Neutrophil (primary cell): ENCODE data around the gene CROCC.

Experiments
- H3K27ac ChIP-seq: fragments of 200-600 bp; sonication (generic); 2 replicates; pipeline ENCODE4 v1.5.1; 2016; ENCODE audit warnings: mild to moderate bottlenecking, moderate library complexity
- H3K27me3 ChIP-seq: fragments of 200-600 bp; sonication (generic); 2 replicates; pipeline ENCODE4 v1.6.0; 2016; ENCODE audit warnings: mild to moderate bottlenecking
- H3K36me3 ChIP-seq: fragments of 200-600 bp; sonication (generic); 2 replicates; pipeline ENCODE4 v1.5.1; 2017
- H3K4me1 ChIP-seq, 2 experiments: fragments of 200-600 bp in 1 of 2; sonication (generic) in 1 of 2; 1 replicate in 1 of 2; 2 replicates in 1 of 2; pipeline versions ENCODE4 v1.5.1 to v1.6.1; 2013 to 2016; ENCODE audit warnings: low read depth in 1 of 2, low read length in 1 of 2, mild to moderate bottlenecking in 1 of 2, moderate library complexity in 1 of 2; ENCODE audit not compliant: control insufficient read depth in 1 of 2, insufficient read depth in 1 of 2
- H3K4me3 ChIP-seq, 2 experiments: fragments of 200-600 bp in 1 of 2; sonication (generic) in 1 of 2; 1 replicate in 1 of 2; 2 replicates in 1 of 2; pipeline ENCODE4 v1.5.1; 2013 to 2016; ENCODE audit warnings: low read depth in 1 of 2, low read length in 1 of 2, mild to moderate bottlenecking in 1 of 2, moderate library complexity in 1 of 2
- H3K9me3 ChIP-seq: fragments of 200-600 bp; sonication (generic); 2 replicates; pipeline ENCODE4 v1.5.1; 2016
- CTCF ChIP-seq: fragments of 200-600 bp; sonication (generic); IDR thresholded peaks from 2 replicates; pipeline ENCODE4 v1.5.1; 2016; ENCODE audit warnings: antibody characterized with exemption

Gene CROCC

GRCh38 chr1:16920951-16921350 lies 780 bp upstream of the CROCC start:
- no peaks in the 10 kb centered on the region for H3K9me3 ChIP-seq
- no peak overlapping the region for H3K4me3 ChIP-seq
- no peak for TF ChIP-seq CTCF
- no peak overlapping the region for H3K27ac ChIP-seq
- H3K36me3 ChIP-seq = no peaks in the 10 kb centered on the region
- peaks cover 0 to 8% of the 10 kb centered on the region in 2 experiments for H3K4me1 ChIP-seq
- H3K27me3 ChIP-seq = peaks cover 27% of the 10 kb centered on the region

- Histone ChIP-seq H3K27me3 (peaks cover 27% of the 10 kb centered on the region), H3K36me3 (no peaks in the 10 kb centered on the region), H3K4me1 (peaks cover 0 to 8% of the 10 kb centered on the region in 2 experiments), H3K4me3 (no peak overlapping the region), H3K9me3 (no peaks in the 10 kb centered on the region), H3K27ac (no peak overlapping the region)
- no peak for TF ChIP-seq CTCF
Observed at GRCh38 chr1:16922466-16922865, 735 bp downstream of the CROCC start.

- Histone ChIP-seq H3K9me3 (no peaks in the 10 kb centered on the region), H3K36me3 (no peaks in the 10 kb centered on the region), H3K4me1 (peaks cover 0 to 8% of the 10 kb centered on the region in 2 experiments), H3K27me3 (peaks cover 27% of the 10 kb centered on the region), H3K4me3 (no peak overlapping the region), H3K27ac (no peak overlapping the region)
- TF ChIP-seq CTCF = no peak
Observed at GRCh38 chr1:16922885-16923431, 1.2 kb downstream of the CROCC start.

- H3K27ac ChIP-seq = no peak overlapping the region
- TF ChIP-seq CTCF = no peak
- peaks cover 0 to 8% of the 10 kb centered on the region in 2 experiments for H3K4me1 ChIP-seq
- peaks cover 27% of the 10 kb centered on the region for H3K27me3 ChIP-seq
- no peaks in the 10 kb centered on the region for H3K9me3 ChIP-seq
- H3K4me3 ChIP-seq = no peak overlapping the region
- no peaks in the 10 kb centered on the region for H3K36me3 ChIP-seq
Observed at GRCh38 chr1:16924216-16924918, 2.6 kb downstream of the CROCC start.

- Histone ChIP-seq H3K27me3 (peaks cover 27% of the 10 kb centered on the region), H3K27ac (no peak overlapping the region), H3K4me1 (peaks cover 0 to 8% of the 10 kb centered on the region in 2 experiments), H3K4me3 (no peak overlapping the region), H3K36me3 (no peaks in the 10 kb centered on the region), H3K9me3 (no peaks in the 10 kb centered on the region)
- TF ChIP-seq CTCF = no peak
Observed at GRCh38 chr1:16924919-16925477, 3.3 kb downstream of the CROCC start.
